Measurements from ENCODE around the gene TMEM184A.
"Not testable (repeated sequence)": the region's sequence is repeated elsewhere in the genome, so short reads cannot be mapped to it uniquely, and the experiment has no call there.

DNA sequence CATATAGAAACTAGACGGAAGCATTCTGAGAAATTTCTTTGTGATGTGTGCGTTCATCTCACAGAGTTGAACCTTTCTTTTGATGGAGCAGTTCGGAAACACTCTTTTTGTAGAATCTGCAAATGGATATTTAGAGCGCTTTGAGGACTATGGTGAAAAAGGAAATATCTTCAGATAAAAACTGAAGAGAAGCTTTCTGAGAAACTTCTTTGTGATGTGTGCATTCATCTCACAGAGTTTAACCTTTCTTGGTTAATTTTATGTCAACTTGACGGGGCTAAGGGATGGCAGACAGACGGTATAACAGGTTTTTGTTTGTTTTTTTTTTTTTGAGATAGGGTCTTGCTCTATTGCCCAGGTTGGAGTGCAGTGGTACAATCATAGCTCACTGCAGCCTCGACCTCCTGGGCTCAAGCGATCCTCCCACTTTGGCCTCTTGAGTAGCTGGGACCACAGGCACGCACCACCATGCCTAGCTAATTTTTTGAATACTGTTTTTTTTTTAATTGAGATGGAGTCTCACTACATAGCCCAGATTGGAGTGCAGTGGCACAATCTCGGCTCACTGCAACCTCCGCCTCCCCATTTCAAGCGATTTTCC, 36.6 kb downstream of the TMEM184A start:
- not testable (repeated sequence) for TF ChIP-seq CTCF (IDR thresholded peaks at IDR 0.05 in 4 of 5, conservative IDR thresholded peaks at IDR 0.05 in 1 of 5); POLR2A (IDR thresholded peaks at IDR 0.05)
